ENCODE measurements around the gene GPR152. TPM values are rescaled to one million over a fixed set of nuclear protein-coding genes. Genes with fewer than 3 reads are reported as not detected.

GPR152 gene
- total RNA-seq, 2 donors from 2014 or later, result not detected

GRCh38 chr11:67464411-67465188, 12.1 kb upstream of the GPR152 start:
- DNase-seq (peak; percentile 93 to 95 (median 94)), ATAC-seq (peak; percentile 74)
- intact Hi-C loops (cut with DNase I), result no loop called here
- Histone ChIP-seq H3K4me1 (peaks cover 53% of the 10 kb centered on the region), H3K36me3 (replicated peaks in 1 of 2; ENCODE audit: insufficient read depth in 1 of 2, low read depth in 2 of 2) (no peaks in the 10 kb centered on the region), H3K9me3 (no peaks in the 10 kb centered on the region), H3K27ac (peak overlapping the region; percentile 68 to 93 (median 82)), H3K4me3 (peak overlapping the region; percentile 1 to 21), H3K27me3 (no peaks in the 10 kb centered on the region)
- 0 to 13% methylated on average over 6 to 52 of the region's 56 CpGs for WGBS, 2 donors
- TF ChIP-seq POLR2A (IDR thresholded peaks at IDR 0.05), result peak; percentile 53 to 86 (median 83)
- TF ChIP-seq, protein P1, sequence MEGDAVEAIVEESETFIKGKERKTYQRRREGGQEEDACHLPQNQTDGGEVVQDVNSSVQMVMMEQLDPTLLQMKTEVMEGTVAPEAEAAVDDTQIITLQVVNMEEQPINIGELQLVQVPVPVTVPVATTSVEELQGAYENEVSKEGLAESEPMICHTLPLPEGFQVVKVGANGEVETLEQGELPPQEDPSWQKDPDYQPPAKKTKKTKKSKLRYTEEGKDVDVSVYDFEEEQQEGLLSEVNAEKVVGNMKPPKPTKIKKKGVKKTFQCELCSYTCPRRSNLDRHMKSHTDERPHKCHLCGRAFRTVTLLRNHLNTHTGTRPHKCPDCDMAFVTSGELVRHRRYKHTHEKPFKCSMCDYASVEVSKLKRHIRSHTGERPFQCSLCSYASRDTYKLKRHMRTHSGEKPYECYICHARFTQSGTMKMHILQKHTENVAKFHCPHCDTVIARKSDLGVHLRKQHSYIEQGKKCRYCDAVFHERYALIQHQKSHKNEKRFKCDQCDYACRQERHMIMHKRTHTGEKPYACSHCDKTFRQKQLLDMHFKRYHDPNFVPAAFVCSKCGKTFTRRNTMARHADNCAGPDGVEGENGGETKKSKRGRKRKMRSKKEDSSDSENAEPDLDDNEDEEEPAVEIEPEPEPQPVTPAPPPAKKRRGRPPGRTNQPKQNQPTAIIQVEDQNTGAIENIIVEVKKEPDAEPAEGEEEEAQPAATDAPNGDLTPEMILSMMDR (IDR thresholded peaks at IDR 0.05), result no peak

DNA sequence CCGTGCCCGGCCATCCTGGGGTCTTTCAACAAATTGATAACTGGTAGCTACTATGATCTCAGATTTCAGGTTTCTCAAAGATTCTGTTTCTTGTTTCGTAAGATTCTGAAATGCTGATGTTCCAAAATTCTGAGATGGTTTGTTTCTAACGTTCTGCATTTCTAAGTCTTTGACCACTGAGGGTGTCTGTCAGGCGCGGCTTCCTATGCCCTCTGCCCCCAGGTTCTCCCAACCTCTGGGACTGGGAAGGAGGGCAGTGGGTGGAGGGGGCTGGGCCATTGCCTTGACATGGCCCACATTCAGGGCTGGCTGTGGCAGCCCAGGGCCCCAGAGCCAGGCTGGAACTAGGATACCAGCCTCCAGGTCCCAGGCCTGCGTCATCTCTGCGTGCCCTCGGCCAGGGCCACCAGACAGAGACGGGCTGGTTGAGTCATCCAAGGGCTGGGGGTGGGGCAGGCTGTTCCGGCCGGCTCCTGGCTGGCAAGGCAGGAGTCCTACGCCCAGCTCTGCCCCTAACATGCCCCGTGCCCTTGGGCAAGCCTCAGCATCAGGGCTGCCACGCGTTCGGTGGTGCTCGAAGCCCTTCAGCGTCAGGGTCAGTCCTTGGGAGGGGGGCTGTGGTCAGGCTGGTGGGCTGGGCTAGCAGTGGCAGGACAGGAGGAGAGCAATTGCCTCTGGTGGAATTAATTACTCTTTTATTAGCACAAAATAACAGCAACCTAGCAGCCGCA, 11.3 kb upstream of the GPR152 start:
- Histone ChIP-seq H3K9me3 (no peaks in the 10 kb centered on the region), H3K27ac (peak overlapping the region; percentile 68 to 93 (median 82)), H3K27me3 (no peaks in the 10 kb centered on the region), H3K4me3 (no peak overlapping the region), H3K36me3 (replicated peaks in 1 of 2; ENCODE audit: insufficient read depth in 1 of 2, low read depth in 2 of 2) (no peaks in the 10 kb centered on the region), H3K4me1 (peaks cover 50% of the 10 kb centered on the region)
- intact Hi-C loops (cut with DNase I), result no loop called here
- DNase-seq (peak; percentile 37 to 82 (median 60)), ATAC-seq (no peak)
- 80 to 95% methylated on average over 6 to 20 of the region's 20 CpGs for WGBS, 2 donors
- TF ChIP-seq, protein P1 (IDR thresholded peaks at IDR 0.05), result no peak
- TF ChIP-seq POLR2A (IDR thresholded peaks at IDR 0.05), result no peak

DNA sequence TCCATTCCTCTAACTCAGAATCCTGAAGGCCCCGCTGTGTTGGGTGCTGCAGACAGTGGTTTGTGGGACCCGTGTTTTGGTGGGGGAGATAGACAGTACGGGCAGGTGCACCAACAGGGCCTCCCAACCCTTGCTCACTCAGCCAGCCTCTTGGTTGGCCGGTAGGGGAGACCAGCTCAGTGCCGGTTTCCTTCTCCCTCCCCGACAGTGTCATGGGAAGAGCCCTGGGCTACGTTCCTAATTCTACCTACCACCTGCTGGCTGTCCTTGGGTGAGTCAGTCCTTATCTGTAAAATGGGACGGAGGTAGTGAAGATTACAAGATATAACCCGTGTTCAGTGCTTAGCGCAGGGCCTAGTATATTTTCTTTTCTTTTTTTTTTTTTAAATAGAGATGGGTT, 10.7 kb upstream of the GPR152 start:
- no peak for TF ChIP-seq POLR2A (IDR thresholded peaks at IDR 0.05)
- TF ChIP-seq, protein P1 (IDR thresholded peaks at IDR 0.05), result no peak
- intact Hi-C loops (cut with DNase I), result no loop called here
- H3K27me3 ChIP-seq, result no peaks in the 10 kb centered on the region
- ATAC-seq (no peak), DNase-seq (no peak)
- 69 to 70% methylated on average over 7 to 10 of the region's 10 CpGs for WGBS, 2 donors
- no peaks in the 10 kb centered on the region for H3K9me3 ChIP-seq
- H3K36me3 ChIP-seq (replicated peaks in 1 of 2; ENCODE audit: insufficient read depth in 1 of 2, low read depth in 2 of 2), result no peaks in the 10 kb centered on the region
- no peak overlapping the region for H3K27ac ChIP-seq
- no peak overlapping the region for H3K4me3 ChIP-seq
- H3K4me1 ChIP-seq, result peaks cover 47% of the 10 kb centered on the region

DNA sequence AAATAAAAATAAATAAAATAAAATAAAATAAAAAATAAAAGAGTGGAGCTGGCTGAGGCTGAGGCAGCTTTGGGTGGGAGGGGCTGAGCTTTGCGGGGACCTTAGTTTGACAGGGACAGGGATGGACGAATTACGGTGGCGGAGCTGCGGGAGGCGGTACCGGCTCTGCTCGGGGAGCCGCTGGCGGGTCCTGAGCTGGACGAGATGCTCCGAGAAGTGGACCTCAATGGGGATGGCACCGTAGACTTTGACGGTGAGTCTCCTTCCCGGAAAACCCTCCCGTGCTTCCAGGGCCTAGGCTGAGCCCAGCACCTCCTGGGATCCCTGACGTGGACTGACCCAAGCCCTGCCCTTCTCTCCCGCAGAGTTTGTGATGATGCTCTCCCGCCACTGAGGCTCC, 5.7 kb upstream of the GPR152 start:
- Histone ChIP-seq H3K9me3 (no peaks in the 10 kb centered on the region), H3K27me3 (no peaks in the 10 kb centered on the region), H3K27ac (no peak overlapping the region), H3K4me3 (no peak overlapping the region), H3K36me3 (replicated peaks in 1 of 2; ENCODE audit: insufficient read depth in 1 of 2, low read depth in 2 of 2) (no peaks in the 10 kb centered on the region), H3K4me1 (peaks cover 1% of the 10 kb centered on the region)
- TF ChIP-seq POLR2A (IDR thresholded peaks at IDR 0.05), result no peak
- TF ChIP-seq, protein P1 (IDR thresholded peaks at IDR 0.05), result no peak
- DNase-seq (no peak), ATAC-seq (no peak)
- 85 to 86% methylated on average over 19 of the region's 19 CpGs for WGBS, 2 donors
- intact Hi-C loops (cut with DNase I), result no loop called here
